GM21381 (cell line): ENCODE measurements around the gene ADAMTS18.

Experiments
- ATAC-seq: cut with Tn5 transposase; IDR thresholded peaks from one replicate; pipeline ENCODE4 v1.9.1; 2021; ENCODE audit warnings: mild to moderate bottlenecking, moderate library complexity; ENCODE audit not compliant: unreplicated experiment

ADAMTS18 gene

GRCh38 chr16:77439106-77439505 is 4.3 kb upstream of the ADAMTS18 start:
- no peak for ATAC-seq

GRCh38 chr16:77437859-77438258 is 3.0 kb upstream of the ADAMTS18 start:
- ATAC-seq = no peak

GRCh38 chr16:77435272-77435820 is 512 bp upstream of the ADAMTS18 start:
- no peak for ATAC-seq

GRCh38 chr16:77434022-77434529 is 758 bp downstream of the ADAMTS18 start:
- ATAC-seq = no peak

- no peak for ATAC-seq
Measured at GRCh38 chr16:77433146-77433545, 1.7 kb downstream of the ADAMTS18 start.

- ATAC-seq = no peak
Measured at GRCh38 chr16:77432264-77432663, 2.6 kb downstream of the ADAMTS18 start.

GRCh38 chr16:77430787-77431585 is 3.8 kb downstream of the ADAMTS18 start:
- ATAC-seq = no peak

- ATAC-seq = no peak
Measured at GRCh38 chr16:77430360-77430759, 4.5 kb downstream of the ADAMTS18 start.

- ATAC-seq = no peak
Measured at GRCh38 chr16:77424871-77425604, 9.8 kb downstream of the ADAMTS18 start.

- no peak for ATAC-seq
Measured at GRCh38 chr16:77422196-77422784, 12.5 kb downstream of the ADAMTS18 start.

GRCh38 chr16:77416939-77417480 is 17.8 kb downstream of the ADAMTS18 start:
- ATAC-seq = no peak

GRCh38 chr16:77414752-77415231 is 20.0 kb downstream of the ADAMTS18 start:
- ATAC-seq = no peak

GRCh38 chr16:77410449-77410848 is 24.4 kb downstream of the ADAMTS18 start:
- ATAC-seq = no peak

- ATAC-seq = no peak
Measured at GRCh38 chr16:77409311-77409710, 25.5 kb downstream of the ADAMTS18 start.

- ATAC-seq = peak; percentile 68
Measured at GRCh38 chr16:77408607-77409006, 26.2 kb downstream of the ADAMTS18 start.

- ATAC-seq = no peak
Measured at GRCh38 chr16:77406680-77407079, 28.2 kb downstream of the ADAMTS18 start.

GRCh38 chr16:77404775-77405174 is 30.1 kb downstream of the ADAMTS18 start:
- no peak for ATAC-seq

GRCh38 chr16:77403732-77404131 is 31.1 kb downstream of the ADAMTS18 start:
- no peak for ATAC-seq

- no peak for ATAC-seq
Measured at GRCh38 chr16:77402672-77403071, 32.2 kb downstream of the ADAMTS18 start.

- ATAC-seq = no peak
Measured at GRCh38 chr16:77402118-77402517, 32.7 kb downstream of the ADAMTS18 start.

GRCh38 chr16:77399546-77399945 is 35.3 kb downstream of the ADAMTS18 start:
- no peak for ATAC-seq
